DMS153 treated with DMSO at 0.1 percent for 48 hours (cell line): ENCODE results near the gene IMMP2L.
A peak's percentile ranks its signal among the peaks of the same experiment; 100 is the strongest.

Experiments
- DNase-seq: peaks from one replicate; lab custom pipeline; 2025; ENCODE audit not compliant: unreplicated experiment; lab: John Stamatoyannopoulos, UW

The IMMP2L gene

GRCh38 chr7:111558991-111559390, 3.3 kb downstream of the IMMP2L start:
- DNase-seq, result no peak

- no peak for DNase-seq
Observed at GRCh38 chr7:111556977-111557376, 5.3 kb downstream of the IMMP2L start.

- DNase-seq, result no peak
Observed at GRCh38 chr7:111554086-111554485, 8.2 kb downstream of the IMMP2L start.

GRCh38 chr7:111541067-111541466, 21.2 kb downstream of the IMMP2L start:
- DNase-seq, result no peak

GRCh38 chr7:111540199-111540815, 22.0 kb downstream of the IMMP2L start:
- no peak for DNase-seq

- no peak for DNase-seq
Observed at GRCh38 chr7:111537134-111537533, 25.2 kb downstream of the IMMP2L start.

- no peak for DNase-seq
Observed at GRCh38 chr7:111535142-111535870, 27.0 kb downstream of the IMMP2L start.

GRCh38 chr7:111532625-111533024, 29.7 kb downstream of the IMMP2L start:
- peak; percentile 8 for DNase-seq

- no peak for DNase-seq
Observed at GRCh38 chr7:111531993-111532392, 30.3 kb downstream of the IMMP2L start.

- DNase-seq, result no peak
Observed at GRCh38 chr7:111530356-111530668, 32.0 kb downstream of the IMMP2L start.

GRCh38 chr7:111529507-111530355, 32.6 kb downstream of the IMMP2L start:
- no peak for DNase-seq

GRCh38 chr7:111528331-111528730, 34.0 kb downstream of the IMMP2L start:
- no peak for DNase-seq

GRCh38 chr7:111527545-111527944, 34.7 kb downstream of the IMMP2L start:
- no peak for DNase-seq

- no peak for DNase-seq
Observed at GRCh38 chr7:111525100-111525499, 37.2 kb downstream of the IMMP2L start.

- no peak for DNase-seq
Observed at GRCh38 chr7:111521660-111522059, 40.6 kb downstream of the IMMP2L start.

- no peak for DNase-seq
Observed at GRCh38 chr7:111518264-111518663, 44.0 kb downstream of the IMMP2L start.

- no peak for DNase-seq
Observed at GRCh38 chr7:111517549-111517951, 44.7 kb downstream of the IMMP2L start.

GRCh38 chr7:111516612-111517011, 45.7 kb downstream of the IMMP2L start:
- no peak for DNase-seq

GRCh38 chr7:111513566-111513965, 48.7 kb downstream of the IMMP2L start:
- DNase-seq, result no peak

- DNase-seq, result no peak
Observed at GRCh38 chr7:111511845-111512244, 50.4 kb downstream of the IMMP2L start.

GRCh38 chr7:111510584-111511378, 51.5 kb downstream of the IMMP2L start:
- DNase-seq, result no peak
